Stomach smooth muscle (tissue), 2 donors: ENCODE results near the gene GSTM1.

ENCODE experiments used
- H3K27ac ChIP-seq: one replicate; pipeline ENCODE4 v1.7.0; 2013; ENCODE audit warnings: mild to moderate bottlenecking, low read length, inconsistent platforms
- H3K27me3 ChIP-seq, 2 donors: one replicate each; pipeline ENCODE4 v1.7.0; 2013; ENCODE audit warnings: low read length in 2 of 2; ENCODE audit not compliant: insufficient read depth in 2 of 2, control insufficient read depth in 1 of 2
- H3K36me3 ChIP-seq, 2 donors: one replicate each; pipeline ENCODE4 v1.7.0; 2013; ENCODE audit warnings: low read length in 2 of 2; ENCODE audit not compliant: control insufficient read depth in 2 of 2, insufficient read depth in 2 of 2
- H3K4me1 ChIP-seq: one replicate; pipeline ENCODE4 v1.7.0; 2013; ENCODE audit warnings: low read length; ENCODE audit not compliant: control insufficient read depth, insufficient read depth
- H3K4me3 ChIP-seq, 2 donors: one replicate each; pipeline ENCODE4 v1.7.0; 2013; ENCODE audit warnings: low read length in 2 of 2
- H3K9ac ChIP-seq, 2 donors: one replicate each; pipeline ENCODE4 v1.7.0; 2013; ENCODE audit warnings: low read length in 2 of 2, mild to moderate bottlenecking in 1 of 2
- H3K9me3 ChIP-seq, 2 donors: one replicate each; pipeline ENCODE4 v1.7.0; 2013; ENCODE audit warnings: low read length in 2 of 2; ENCODE audit not compliant: control insufficient read depth in 2 of 2
- donor health status: healthy.
- donor health status: Pancreatic carcinoma.

The GSTM1 gene

GRCh38 chr1:109687641-109688499 is at the start of gene GSTM1:
TSS of gene GSTM1 (plus strand) at chr1:109687817. CDS start at chr1:109687874, 57 bp downstream.
- no peak within 1 kb of the TSS for H3K4me3 ChIP-seq
- H3K9me3 ChIP-seq, result no peaks in the 10 kb centered on the region
- no peaks in the 10 kb centered on the region for H3K27me3 ChIP-seq
- H3K4me1 ChIP-seq, result no peaks in the 10 kb centered on the region
- H3K27ac ChIP-seq, result no peak within 1 kb of the TSS
- H3K36me3 ChIP-seq, result no peaks in the 10 kb centered on the region
- no peak within 1 kb of the TSS for H3K9ac ChIP-seq

- Histone ChIP-seq H3K36me3 (no peaks in the 10 kb centered on the region), H3K9ac (no peak overlapping the region), H3K27me3 (no peaks in the 10 kb centered on the region), H3K9me3 (no peaks in the 10 kb centered on the region), H3K27ac (no peak overlapping the region), H3K4me3 (no peak overlapping the region), H3K4me1 (peaks cover 20% of the 10 kb centered on the region)
Measured at GRCh38 chr1:109639063-109639840, 48.4 kb upstream of the GSTM1 start.

GRCh38 chr1:109639841-109640184 is 47.8 kb upstream of the GSTM1 start:
- Histone ChIP-seq H3K27ac (no peak overlapping the region), H3K27me3 (no peaks in the 10 kb centered on the region), H3K4me3 (no peak overlapping the region), H3K36me3 (no peaks in the 10 kb centered on the region), H3K4me1 (peaks cover 23% of the 10 kb centered on the region), H3K9ac (no peak overlapping the region), H3K9me3 (no peaks in the 10 kb centered on the region)

GRCh38 chr1:109640285-109640865 is 47.2 kb upstream of the GSTM1 start:
- Histone ChIP-seq H3K4me1 (peaks cover 23% of the 10 kb centered on the region), H3K9ac (no peak overlapping the region)

GRCh38 chr1:109641078-109641740 is 46.4 kb upstream of the GSTM1 start:
- Histone ChIP-seq H3K27me3 (no peaks in the 10 kb centered on the region), H3K4me1 (peaks cover 18% of the 10 kb centered on the region), H3K4me3 (no peak overlapping the region), H3K36me3 (no peaks in the 10 kb centered on the region), H3K9ac (no peak overlapping the region), H3K27ac (no peak overlapping the region), H3K9me3 (no peaks in the 10 kb centered on the region)

More at GRCh38 chr1:109640285-109640865, 47.2 kb upstream of the GSTM1 start:
- H3K36me3 ChIP-seq, result no peaks in the 10 kb centered on the region
- no peaks in the 10 kb centered on the region for H3K27me3 ChIP-seq
- H3K27ac ChIP-seq, result no peak overlapping the region
- H3K4me3 ChIP-seq, result no peak overlapping the region
- no peaks in the 10 kb centered on the region for H3K9me3 ChIP-seq

GRCh38 chr1:109641861-109642260 is 45.8 kb upstream of the GSTM1 start:
- H3K36me3 ChIP-seq, result no peaks in the 10 kb centered on the region
- no peak overlapping the region for H3K9ac ChIP-seq
- H3K27me3 ChIP-seq, result no peaks in the 10 kb centered on the region
- peaks cover 12% of the 10 kb centered on the region for H3K4me1 ChIP-seq
- H3K4me3 ChIP-seq, result no peak overlapping the region
- H3K27ac ChIP-seq, result no peak overlapping the region
- H3K9me3 ChIP-seq, result no peaks in the 10 kb centered on the region

GRCh38 chr1:109642626-109643025 is 45.0 kb upstream of the GSTM1 start:
- Histone ChIP-seq H3K9ac (no peak overlapping the region), H3K36me3 (no peaks in the 10 kb centered on the region), H3K4me1 (peaks cover 12% of the 10 kb centered on the region), H3K9me3 (no peaks in the 10 kb centered on the region), H3K27me3 (no peaks in the 10 kb centered on the region), H3K4me3 (no peak overlapping the region), H3K27ac (no peak overlapping the region)

GRCh38 chr1:109643385-109644230 is 44.0 kb upstream of the GSTM1 start:
- Histone ChIP-seq H3K36me3 (no peaks in the 10 kb centered on the region), H3K4me3 (peak overlapping the region; percentile 36 to 57), H3K9ac (peak overlapping the region; percentile 34 to 36), H3K9me3 (no peaks in the 10 kb centered on the region), H3K27me3 (no peaks in the 10 kb centered on the region), H3K4me1 (peaks cover 12% of the 10 kb centered on the region), H3K27ac (no peak overlapping the region)

- H3K9ac ChIP-seq, result no peak overlapping the region
- no peaks in the 10 kb centered on the region for H3K36me3 ChIP-seq
- H3K9me3 ChIP-seq, result no peaks in the 10 kb centered on the region
- H3K4me1 ChIP-seq, result peaks cover 12% of the 10 kb centered on the region
- no peaks in the 10 kb centered on the region for H3K27me3 ChIP-seq
- H3K27ac ChIP-seq, result no peak overlapping the region
- no peak overlapping the region for H3K4me3 ChIP-seq
Measured at GRCh38 chr1:109644670-109645069, 42.9 kb upstream of the GSTM1 start.

- H3K4me3 ChIP-seq, result peak overlapping the region in 1 of 2 donors; percentile 40
- no peaks in the 10 kb centered on the region for H3K36me3 ChIP-seq
- no peaks in the 10 kb centered on the region for H3K27me3 ChIP-seq
- H3K27ac ChIP-seq, result no peak overlapping the region
- H3K4me1 ChIP-seq, result peaks cover 5% of the 10 kb centered on the region
- H3K9me3 ChIP-seq, result no peaks in the 10 kb centered on the region
- no peak overlapping the region for H3K9ac ChIP-seq
Measured at GRCh38 chr1:109649491-109649914, 38.1 kb upstream of the GSTM1 start.
